Stromal cell of bone marrow (primary cell): ENCODE results near the gene BMP8A.
"Not testable (repeated sequence)": the region's sequence is repeated elsewhere in the genome, so short reads cannot be mapped to it uniquely, and the experiment has no call there.

Experiments
- DNase-seq: peaks from one replicate; pipeline ENCODE4 v3.0.0-alpha.2; 2012; ENCODE audit warnings: low read depth

The BMP8A gene

DNA sequence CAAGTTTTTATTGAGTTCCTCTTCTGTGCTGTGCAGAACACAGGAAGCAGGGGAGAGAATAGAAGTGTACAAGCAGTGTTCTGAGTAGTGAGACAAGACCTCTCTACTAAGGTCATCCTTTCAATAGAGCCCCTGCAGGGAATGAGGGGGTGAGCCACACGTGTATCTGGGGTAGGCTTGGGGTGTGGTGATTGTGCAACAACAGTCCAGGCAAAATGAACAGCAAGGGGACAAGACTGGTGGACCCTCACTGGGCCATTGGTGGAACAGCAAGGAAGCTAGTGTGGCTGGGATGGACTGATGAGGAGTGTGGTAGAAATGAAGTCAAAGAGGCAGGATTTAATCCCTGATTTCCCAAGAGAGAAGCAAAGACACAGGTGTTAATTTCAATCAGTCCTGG lies 8.2 kb upstream of the BMP8A start:
- no peak for DNase-seq

DNA sequence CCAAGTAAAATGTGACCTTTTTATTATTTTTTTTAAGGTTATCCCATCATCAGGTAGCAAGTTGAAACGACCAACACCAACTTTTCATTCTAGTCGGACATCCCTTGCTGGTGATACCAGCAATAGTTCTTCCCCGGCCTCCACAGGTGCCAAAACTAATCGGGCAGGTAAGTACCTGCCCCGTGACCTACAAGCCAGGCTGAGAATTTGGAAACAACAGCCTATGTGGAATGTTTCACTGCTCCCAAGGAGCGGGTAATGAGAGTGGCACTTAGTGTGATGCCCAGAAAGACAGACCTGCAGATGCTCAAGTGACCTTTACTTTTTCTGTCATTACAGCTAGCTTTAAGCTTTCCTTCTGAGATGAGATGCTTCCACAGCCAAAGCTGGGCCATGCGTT lies 6.9 kb upstream of the BMP8A start:
- no peak for DNase-seq

DNA sequence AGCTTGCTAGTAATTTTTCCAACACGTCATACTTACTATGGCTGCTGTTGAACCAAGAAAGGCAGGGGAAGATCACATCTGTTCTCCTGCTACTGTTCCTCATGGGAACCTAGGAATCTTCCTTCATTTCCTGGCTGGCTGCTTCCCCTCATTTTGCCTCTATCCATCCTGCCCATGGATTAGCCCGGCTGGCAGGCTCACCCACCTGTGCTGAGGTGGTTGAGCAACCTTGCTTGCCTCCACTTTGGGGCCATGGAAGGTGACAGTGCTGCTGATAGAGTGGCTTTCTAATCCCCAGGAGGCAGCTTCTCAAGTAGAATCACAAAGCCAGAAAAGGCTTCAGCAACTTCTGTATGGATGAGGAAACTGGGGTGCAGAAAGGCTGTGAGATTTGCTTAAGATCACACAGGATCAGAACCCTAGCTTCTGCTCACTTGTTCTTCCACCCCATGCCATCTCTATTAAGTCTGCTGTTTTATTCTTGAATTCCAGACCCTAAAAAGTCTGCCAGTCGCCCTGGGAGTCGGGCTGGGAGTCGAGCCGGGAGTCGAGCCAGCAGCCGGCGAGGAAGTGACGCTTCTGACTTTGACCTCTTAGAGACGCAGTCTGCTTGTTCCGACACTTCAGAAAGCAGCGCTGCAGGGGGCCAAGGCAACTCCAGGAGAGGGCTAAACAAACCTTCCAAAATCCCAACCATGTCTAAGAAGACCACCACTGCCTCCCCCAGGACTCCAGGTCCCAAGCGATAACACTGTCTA lies 6.2 kb upstream of the BMP8A start:
- DNase-seq, result no peak

DNA sequence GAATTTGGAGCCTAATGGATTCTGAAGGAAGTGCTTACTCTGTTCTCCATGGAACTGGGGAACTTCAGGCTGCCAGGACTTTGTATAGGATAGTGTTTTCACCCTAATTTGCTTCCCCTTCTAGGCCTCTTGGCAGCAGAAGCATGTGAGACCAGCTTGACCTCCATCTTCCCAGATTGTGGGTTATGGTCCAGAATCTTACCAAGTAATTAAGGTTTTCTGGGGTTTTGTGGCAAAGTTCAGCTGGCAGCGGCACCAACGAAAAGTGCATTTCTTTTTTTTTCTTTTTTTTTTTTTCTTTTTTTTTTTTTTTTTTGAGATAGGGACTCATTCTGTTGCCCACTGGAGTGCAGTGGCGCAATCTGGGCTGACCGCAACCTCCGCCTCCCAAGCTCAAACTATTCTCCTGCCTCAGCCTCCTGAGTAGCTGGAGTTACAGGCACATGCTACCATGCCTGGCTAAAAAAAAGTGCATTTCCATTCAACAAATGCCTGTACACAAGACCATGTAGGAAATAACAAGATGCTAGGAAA lies 3.4 kb upstream of the BMP8A start:
- DNase-seq, result no peak

DNA sequence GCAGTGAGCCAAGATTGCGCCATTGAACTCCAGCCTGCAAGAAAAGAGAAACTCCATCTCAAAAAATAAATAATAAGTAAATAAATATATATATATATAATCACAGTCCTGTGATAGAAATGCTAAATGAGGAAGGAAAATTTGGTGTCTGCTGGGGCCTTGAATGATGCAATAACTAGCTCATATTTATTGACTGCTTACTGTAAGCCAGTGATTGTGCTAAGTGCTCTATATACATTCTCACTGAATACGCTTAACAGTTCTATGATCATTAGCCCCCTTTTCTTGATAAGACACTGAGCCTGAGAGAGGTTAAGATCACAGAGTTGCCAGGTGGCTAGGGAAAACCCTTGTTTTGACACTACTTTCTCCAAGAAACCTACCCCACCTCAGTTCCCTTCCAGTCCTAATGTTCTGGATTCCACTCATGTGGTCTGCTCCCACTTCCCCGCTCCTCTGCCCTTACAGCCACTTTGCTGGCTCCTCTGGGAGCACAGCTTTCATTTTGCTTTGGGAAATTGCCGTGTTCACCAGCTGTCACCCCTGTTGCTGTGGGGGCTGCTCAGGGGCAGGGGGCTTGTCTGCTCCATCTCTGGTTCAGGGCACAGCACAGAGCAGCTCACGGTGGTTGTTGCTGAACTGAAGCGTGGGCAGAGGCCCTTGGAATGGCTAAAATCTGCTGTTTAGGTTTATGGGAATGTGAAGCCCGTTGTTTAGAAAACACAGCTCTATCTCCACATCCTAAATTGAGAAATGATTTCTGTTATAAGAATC lies 2.5 kb upstream of the BMP8A start:
- DNase-seq, result no peak

DNA sequence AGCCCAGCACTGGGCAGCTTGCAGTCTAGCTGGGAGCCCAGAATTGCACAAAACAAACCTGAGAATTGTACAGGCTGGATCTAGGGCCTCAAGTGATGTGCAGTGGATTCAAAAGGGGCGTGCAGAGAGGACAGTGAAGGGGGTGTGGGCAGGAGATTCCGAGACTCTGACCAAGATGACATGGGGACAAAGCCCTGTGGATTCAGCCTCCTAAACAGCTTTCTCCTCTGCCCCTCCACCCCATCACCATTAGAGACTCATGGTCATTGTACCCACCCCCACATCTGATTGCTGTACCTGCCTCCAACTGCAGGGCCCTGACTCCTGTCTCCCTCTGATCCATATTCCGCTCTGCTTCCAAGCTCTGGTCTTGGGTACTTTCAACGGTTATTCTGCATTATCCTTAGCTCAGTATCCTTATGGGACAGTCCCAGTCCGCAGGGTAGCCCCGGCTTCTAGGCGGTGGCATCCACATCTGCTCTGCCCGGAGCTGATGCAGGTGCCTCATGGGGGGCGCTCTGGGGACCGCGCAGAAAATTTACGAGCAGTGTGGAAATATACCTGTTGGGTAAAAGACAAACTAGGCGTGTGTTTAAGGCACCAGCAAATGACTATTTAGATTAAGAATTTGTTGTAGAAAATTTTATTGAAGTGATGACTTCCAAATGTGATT lies 1.7 kb upstream of the BMP8A start:
- no peak for DNase-seq

DNA sequence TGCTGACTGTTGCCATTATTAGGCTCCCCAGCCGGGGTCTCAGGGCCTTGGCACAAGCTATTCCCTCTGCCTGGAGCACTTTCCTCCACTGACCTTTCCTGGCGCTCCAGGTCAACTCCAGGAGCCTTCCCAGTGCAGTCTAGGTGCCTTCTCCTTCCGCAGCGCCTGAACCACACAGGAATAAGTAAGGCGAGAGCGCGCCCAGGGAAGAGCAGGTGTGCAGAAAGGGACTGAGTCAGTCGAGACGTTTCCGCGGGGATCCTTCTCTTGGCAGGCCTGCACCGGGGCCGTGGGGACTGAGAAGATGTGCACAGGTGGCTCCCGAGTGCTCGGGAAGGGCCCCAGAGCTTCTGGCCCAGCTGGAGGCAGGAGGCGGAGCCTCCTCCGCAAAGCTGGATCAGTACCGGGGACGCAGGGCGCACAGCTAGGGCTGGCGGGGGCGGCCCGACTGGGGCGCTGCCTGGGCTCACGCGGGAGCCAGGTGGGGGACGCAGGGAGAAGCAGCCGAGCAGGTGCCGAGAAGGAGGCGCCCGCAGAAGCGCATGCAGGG lies 765 bp upstream of the BMP8A start:
- no peak for DNase-seq

DNA sequence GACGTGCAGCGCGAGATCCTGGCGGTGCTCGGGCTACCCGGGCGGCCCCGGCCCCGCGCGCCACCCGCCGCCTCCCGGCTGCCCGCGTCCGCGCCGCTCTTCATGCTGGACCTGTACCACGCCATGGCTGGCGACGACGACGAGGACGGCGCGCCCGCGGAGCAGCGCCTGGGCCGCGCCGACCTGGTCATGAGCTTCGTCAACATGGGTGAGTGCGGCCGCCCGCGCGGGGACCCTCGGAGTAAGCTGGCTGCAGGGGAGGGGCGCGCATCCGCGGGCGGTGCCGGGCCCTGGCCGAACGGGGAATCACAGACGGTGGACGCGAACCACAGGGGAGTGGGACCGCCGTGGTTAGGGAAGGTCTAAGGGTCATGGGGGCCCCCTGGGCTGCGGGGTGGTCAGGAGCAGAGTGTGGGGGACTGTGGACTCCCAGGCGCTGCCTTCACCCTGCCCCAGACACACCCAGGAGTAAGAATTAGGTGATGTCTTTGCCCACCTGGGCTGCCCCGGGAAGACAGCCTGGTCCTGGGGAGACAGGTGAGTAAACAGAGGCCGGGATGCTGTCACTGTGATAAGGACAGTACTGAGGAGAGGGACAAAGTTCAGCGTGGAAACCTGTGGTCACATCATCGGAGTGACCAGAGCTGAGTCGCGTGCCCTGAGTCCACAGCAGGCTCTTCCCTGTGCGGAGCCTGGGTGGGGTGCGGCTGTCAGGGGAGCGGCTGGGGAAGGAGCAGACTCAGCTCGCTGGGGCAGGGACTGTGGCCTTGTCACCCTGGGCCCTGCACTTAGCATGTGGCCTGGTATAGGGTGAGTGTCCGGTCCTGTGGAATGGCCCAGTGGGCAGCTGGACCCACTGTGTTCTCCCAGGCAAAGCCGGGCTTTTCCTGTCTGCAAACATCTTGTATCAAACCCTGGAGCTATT lies 944 bp downstream of the BMP8A start:
- DNase-seq, result not testable (repeated sequence)

DNA sequence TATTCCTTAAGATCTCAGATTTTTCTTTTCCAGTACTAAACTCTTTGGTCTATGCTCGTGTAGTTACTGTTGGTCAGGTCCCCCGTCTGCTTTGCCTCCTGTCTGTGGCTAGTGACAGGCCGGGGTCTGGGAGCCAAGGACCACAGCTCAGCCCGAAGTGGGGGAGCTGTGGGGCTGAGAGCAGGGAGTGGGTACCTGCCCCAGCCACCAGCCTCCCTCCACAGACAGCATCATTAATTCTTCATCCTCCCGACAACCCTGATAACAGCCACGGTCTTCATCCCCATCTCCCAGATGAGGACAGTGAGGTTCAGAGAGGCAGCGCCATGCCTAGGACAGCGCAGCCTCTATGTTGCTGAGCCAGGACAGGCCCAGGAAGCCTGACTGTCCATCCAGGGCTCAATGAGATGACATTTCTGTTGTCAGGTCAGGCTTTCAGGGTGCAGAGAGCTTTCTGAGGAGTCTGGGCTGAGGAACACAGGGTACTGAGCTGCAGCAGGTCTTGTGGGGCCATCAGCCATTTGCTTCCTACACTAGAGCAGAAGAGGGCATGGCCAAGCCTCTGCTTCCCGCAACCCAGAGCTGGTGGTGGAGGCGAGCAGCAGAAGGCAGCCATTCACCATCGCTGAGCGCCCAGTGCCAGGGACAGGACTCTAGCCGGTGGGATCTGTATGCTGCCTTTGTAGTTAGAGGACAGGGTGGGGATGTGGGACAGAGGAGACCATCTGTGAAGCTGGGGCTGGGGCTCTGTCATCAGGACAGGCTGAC lies 1.8 kb downstream of the BMP8A start:
- DNase-seq, result not testable (repeated sequence)

DNA sequence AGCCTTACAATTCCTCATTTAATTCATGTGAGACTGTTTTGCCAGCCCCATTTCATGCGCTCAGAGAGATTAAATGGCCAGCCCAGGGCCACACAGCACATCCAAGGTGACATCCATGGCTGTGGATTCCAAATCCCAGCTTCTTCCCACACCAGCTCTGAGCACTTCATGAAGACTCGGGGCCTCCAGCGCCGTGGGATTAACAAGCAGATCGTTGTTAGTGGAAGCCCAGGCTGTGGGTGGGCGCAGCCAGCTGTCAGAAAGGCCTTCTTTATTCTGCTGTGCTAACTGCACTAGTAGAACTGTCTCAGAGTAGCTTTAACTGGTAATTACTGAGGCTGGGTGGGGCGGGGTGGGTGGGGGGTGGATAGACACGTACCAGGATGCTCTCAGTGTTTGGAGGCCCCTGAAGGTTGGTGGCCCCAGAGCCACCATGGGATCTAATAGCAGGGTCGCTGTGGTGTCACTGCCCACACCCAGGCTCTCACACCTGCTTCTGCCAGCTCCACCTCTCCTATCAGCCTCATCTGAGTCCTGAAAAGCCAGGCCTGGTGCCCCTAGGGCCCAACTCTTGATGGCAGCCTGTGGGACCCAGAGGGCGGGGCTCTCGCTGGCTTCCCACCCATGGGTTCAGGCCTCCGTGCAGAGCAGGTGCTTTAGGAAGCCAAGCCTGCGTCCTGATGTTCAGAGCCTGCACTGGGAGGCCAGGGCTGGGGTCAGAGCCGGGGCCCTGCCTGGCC lies 3.4 kb downstream of the BMP8A start:
- no peak for DNase-seq

DNA sequence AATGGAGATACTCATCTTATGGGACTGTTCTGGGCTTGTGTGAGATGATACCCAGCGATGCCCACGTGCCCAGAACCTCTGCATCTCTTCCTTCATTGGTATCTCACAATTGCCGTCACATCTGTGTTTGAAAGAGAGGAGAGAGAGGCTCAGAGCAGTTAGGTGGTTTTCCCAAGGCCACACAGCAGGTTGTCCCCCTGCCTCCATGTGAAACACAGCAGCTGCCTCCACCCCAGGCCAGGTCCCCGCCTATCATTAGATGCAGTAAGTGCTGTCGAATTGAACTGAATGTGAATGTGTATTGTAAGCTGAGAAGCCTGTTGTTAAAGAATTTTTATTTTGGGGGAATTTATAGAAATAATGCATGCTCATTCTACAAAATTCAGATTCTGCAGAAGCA lies 5.1 kb downstream of the BMP8A start:
- not testable (repeated sequence) for DNase-seq

DNA sequence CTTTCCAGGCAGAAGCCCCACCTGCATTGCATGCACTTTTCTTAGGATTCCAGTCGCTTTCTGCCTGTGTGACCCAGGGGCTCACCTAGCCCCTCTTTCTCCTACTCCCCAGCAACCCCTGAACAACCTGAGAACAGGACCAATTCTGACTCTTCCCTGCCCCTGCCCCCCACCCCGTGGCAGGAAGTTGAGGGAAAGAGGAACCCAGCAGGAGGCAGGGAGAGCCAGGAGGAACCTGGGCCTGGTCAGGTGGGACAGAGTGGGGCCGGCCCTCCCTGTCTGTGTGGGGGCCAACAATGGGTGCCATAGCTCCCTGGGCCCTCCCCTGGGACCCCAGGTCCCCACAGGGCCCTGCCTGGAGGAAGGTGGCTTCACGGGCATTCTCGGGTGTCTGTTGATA lies 6.1 kb downstream of the BMP8A start:
- DNase-seq, result no peak

DNA sequence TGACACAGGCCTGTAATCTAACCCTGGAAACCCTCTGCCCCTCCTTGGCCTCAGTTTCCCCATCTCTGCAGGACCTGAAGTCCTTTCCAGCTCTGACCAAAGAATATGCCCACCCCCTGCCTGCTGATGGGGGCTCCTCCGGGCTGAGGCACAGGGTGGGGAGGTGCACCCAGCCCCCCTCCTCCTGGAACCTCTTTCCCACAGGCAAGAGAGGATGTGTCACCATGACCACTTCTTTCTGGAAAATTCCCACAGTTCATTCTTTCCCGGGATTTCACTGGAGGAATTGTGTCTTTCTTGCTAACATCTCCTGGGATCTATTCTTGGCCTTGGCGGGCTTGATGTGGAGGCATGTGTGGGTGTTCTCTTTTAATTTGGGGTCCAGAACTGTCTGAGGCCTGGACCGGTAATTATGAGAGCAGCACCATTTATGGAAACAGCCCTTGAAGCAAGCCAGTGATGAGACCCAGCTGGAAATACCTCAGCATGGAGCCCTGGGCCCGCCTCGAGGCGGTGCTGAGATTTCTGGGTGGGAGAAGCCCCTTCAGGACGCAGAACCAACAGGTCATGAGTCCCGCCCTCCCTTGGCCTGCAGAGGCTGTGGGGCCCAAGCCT lies 6.8 kb downstream of the BMP8A start:
- not testable (repeated sequence) for DNase-seq

DNA sequence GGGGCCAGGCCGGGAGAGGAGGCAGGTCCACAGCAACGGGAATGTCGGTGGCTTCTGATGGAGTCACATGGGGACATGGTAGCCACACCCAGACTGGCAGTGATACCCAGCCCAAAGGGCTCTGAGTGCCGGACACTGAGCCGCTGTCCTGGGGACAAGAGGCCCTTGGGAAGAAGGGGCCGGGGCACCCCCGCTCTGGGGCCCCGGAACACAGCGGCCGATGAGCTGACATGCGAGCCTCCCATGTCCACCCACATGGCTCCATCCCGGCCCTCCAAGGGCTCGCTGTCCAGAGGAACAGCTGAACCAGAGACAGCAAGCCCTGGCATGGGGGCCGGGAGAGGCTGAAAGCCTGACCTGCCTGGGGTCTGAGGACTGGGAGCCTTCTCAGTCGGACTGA lies 7.4 kb downstream of the BMP8A start:
- DNase-seq, result not testable (repeated sequence)

DNA sequence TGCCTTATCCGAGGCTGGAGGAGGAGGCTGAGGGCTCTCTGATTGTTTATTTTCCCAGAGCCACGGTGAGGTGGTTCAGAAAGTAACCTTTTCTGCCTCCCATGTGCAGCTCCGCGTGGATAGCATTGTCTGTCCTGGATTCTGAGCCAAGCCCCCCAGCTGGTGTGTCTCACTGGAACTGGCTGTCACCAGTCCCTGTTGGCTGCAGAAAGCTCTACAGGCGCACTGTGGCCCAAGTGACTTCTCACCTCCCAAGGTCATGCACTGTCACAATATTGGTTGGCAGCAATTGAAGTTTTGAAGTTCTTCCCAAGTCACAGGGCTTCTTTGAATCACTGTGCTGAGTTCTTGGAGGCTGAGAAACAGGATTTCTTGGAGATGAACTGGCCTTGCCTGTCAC lies 8.2 kb downstream of the BMP8A start:
- no peak for DNase-seq

DNA sequence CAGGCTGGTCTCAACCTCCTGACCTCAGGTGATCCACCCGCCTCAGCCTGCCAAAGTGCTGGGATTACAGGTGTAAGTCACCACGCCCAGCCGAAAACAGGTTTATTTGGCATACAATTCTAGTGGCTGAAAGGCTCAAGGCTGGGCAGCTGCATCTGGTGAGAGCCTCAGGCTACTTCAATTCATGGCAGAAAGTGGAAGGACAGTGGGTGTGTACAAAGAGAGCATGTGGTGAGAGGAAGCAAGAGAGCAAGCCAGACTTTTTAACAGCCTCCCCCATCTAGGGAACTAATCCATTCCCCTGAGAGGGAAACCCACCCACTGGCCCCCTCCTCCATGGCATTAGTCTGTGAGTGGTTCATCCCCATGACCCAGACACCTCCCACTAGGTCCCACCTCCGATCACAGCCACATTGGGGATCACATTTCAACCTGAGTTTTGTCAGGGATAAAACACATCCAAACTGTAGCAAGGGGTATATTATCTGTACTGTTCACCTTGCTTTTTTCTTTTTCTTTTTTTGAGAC lies 9.5 kb downstream of the BMP8A start:
- DNase-seq, result no peak

DNA sequence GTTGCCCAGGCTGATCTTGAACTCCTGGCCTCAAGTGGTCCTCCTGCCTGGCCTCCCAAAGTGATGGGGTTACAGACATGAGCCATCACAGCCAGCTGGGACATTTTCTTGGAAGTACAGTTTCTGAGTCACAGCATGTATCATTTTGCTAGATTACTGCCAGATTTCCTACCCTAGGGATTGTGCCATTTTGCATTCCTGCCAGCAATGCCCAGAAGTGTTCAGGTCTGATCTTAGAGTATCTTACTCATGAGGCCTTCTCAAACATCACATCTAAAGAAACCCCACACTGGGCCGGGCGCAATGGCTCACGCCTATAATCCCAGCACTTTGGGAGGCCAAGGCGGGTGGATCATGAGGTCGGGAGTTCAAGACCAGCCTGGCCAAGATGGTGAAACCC lies 10.2 kb downstream of the BMP8A start:
- peak; percentile 86 for DNase-seq

DNA sequence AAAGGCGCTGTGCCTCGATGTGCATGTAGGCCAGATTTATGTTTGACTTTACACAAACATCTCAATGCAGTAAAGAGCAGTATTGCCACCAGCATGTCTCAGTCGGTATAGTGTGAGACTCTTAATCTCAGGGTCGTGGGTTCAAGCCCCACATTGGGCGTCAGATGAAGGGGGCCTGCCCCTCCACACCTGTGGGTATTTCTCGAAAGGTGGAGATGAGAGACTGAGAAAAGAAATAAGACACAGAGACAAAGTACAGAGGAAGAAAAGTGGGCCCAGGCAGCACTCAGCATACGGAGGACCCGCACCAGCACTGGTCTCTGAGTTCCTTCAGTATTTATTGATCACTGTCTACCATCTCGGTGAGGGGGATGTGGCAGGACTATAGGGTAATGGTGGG lies 13.0 kb downstream of the BMP8A start:
- DNase-seq, result not testable (repeated sequence)

DNA sequence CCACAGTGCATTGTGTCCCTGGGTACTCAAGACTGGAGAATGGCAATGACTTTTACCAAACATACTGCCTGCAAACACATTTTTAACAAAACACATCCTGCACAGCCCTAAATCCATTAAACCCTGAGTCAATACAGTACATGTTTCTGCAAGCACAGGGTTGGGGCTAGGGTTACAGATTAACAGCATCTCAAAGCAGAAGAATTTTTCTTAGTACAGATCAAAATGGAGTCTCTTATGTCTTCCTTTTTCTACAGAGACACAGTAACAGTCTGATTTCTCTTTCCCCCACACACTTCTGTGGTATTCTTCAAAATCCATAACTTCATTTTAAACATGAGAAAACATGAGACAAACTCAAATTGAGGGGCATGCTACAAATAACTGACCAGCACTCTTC lies 13.9 kb downstream of the BMP8A start:
- DNase-seq, result no peak
